HS-27A (cell line): ENCODE measurements around the gene RABGAP1L.
"Not testable (repeated sequence)": the region's sequence is repeated elsewhere in the genome, so short reads cannot be mapped to it uniquely, and the experiment has no call there.

Source experiments
- DNase-seq: peaks from one replicate; pipeline ENCODE4 v3.0.0-alpha.2; 2012; ENCODE audit warnings: low read depth, missing footprints

Gene RABGAP1L

GRCh38 chr1:174880171-174880570, 720.9 kb downstream of the RABGAP1L start:
- no peak for DNase-seq

DNA sequence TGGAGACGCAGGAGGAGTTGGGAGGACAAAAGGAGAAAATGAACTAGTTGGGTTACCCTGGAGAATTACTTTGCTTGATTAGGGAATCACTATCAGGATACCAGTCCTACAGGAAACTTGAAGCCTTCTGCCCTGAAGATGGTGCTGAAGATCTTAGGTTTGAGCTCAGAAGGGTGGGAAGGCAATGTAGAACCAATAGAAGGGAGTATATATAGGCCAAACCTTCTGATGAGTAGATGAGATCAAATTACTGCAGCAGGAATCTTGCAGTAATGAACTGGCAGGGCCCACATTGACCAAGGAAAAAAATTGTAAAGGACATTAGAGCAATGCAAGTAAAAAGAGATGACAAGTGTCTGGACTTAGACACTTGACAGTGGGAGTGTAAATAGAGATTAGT, 724.1 kb downstream of the RABGAP1L start:
- no peak for DNase-seq

- no peak for DNase-seq
Measured at GRCh38 chr1:174884038-174884437, 724.7 kb downstream of the RABGAP1L start.

DNA sequence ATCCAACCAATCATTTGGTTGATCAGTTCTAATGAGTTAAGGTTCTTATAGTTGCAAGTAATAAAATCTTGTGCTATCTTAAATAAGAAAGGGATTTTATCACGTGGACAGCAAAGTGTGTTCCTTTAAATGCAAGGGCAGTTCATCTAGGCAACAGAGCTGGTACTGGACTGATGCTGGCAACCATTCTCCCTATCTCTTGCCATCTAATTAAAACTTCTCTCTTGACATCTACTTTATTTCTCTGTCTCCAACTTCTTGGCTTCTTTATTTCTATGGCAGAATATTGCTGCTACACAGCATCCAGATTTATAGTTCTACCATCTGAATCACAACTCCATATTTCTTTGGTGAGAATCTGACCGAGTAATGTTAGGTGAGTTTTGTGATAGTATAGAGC, 725.2 kb downstream of the RABGAP1L start:
- no peak for DNase-seq

- no peak for DNase-seq
Measured at GRCh38 chr1:174890024-174890423, 730.7 kb downstream of the RABGAP1L start.

- no peak for DNase-seq
Measured at GRCh38 chr1:174892016-174892415, 732.7 kb downstream of the RABGAP1L start.

- no peak for DNase-seq
Measured at GRCh38 chr1:174894117-174894762, 734.9 kb downstream of the RABGAP1L start.

- DNase-seq, result not testable (repeated sequence)
Measured at GRCh38 chr1:174895610-174896009, 736.3 kb downstream of the RABGAP1L start.

GRCh38 chr1:174898102-174898797, 738.9 kb downstream of the RABGAP1L start:
- no peak for DNase-seq

DNA sequence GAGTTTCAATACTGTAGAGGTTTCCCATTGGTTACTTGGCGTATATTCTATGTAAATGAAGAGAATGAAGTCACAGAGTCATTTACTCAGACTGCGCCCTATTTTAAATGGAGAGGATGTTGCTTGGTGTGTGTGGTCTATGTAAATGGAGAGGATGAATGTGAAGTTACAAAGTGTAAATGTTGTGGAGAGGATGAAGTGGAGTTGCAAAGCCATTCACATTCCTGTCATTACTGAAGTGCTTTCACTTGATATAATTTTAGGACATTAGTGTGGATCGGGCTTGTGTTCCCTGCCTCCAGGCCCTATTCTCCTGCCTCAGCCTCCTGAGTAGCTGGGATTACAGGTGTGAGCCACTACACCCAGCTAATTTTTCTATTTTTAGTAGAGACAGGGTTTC, 741.0 kb downstream of the RABGAP1L start:
- no peak for DNase-seq

GRCh38 chr1:174902531-174903099, 743.3 kb downstream of the RABGAP1L start:
- no peak for DNase-seq

DNA sequence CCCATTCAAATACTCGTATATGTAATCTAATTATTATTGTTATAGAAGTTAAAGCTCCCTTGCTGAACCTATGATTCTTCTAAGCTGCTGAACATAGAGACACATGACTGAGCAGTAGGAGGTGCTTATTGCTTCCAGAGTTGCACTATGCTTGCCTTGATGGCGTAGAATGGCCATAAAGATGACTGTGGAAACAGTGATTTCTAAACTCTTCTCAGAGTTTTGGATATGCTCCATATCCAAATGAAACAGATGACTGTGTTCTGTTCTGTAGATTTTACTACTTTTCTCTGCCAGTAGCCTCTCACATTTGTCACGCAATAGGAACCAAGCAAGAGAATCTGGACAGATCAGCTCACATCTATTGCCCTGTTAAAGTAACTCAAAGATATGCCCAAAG, 752.3 kb downstream of the RABGAP1L start:
- DNase-seq, result no peak

- no peak for DNase-seq
Measured at GRCh38 chr1:174912264-174912663, 752.9 kb downstream of the RABGAP1L start.

DNA sequence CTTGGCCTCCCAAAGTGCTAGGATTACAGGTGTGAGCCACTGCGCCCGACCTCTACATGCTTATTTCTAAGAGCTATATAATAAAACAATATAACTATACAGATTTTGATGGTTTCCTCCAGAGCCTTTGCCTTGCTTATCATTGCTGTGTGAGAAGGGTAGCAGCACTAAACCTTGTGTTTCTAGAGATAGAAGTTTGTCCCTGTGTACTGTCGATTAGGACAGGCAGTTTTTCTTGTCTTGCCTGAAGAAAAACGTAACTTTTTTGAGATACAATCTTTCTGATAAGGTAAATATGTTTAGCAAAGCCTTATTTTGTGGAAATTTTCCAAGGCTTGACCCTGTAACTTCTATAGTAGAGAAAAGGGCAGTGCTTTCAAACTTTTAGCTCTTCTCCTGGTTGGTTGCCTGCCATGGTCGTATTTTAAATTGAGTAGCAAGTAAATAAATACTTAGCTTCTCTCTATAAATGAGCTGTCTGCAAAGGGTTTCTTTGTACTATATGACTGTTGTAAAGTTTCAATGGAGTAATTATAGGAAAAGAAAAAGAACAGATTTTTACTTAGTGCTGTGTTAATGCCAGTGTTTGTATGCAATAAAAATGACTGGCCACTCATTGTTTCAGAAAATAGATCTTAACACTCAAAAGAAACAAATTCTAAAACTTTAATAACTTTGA, 754.0 kb downstream of the RABGAP1L start:
- DNase-seq, result no peak

GRCh38 chr1:174914991-174915390, 755.7 kb downstream of the RABGAP1L start:
- no peak for DNase-seq

- DNase-seq, result no peak
Measured at GRCh38 chr1:174916846-174917245, 757.5 kb downstream of the RABGAP1L start.

DNA sequence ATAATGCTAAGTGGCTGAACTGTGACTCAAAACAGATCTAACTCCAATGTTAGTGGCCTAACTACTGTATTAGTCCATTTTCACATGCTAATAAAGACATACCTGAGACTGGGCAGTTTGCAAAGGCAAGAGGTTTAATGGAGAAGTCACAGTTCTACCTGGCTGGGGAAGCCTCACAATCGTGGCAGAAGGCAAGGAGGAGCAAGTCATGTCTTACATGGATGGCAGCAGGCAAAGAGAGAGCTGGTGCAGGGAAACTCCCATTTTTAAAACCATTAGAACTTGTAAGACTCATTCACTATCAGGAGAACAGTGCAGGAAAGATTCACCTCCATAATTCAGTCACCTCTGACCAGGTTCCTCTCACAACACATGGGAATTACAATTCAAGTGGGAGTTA, 760.8 kb downstream of the RABGAP1L start:
- no peak for DNase-seq

GRCh38 chr1:174922121-174922520, 762.8 kb downstream of the RABGAP1L start:
- no peak for DNase-seq

GRCh38 chr1:174923820-174924219, 764.5 kb downstream of the RABGAP1L start:
- DNase-seq, result no peak

DNA sequence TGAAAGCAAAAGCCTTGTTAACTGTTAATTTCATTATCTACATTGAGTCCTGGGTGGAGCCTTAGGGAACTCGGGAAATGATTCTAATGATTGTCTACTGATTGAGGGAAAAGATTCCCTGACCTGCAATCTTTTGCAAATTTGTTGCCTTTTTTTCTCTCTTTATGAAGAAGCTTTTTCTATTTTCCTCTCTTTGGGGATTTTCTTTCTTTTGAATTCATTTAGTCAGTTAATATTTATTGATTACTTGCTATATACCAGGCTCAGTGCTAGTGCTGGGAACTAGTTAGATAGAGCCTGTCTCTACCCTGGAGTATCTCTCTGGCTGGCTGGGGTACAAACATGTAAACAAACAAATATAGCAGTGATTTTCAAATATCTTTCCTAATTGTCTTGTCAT, 769.2 kb downstream of the RABGAP1L start:
- DNase-seq, result no peak

DNA sequence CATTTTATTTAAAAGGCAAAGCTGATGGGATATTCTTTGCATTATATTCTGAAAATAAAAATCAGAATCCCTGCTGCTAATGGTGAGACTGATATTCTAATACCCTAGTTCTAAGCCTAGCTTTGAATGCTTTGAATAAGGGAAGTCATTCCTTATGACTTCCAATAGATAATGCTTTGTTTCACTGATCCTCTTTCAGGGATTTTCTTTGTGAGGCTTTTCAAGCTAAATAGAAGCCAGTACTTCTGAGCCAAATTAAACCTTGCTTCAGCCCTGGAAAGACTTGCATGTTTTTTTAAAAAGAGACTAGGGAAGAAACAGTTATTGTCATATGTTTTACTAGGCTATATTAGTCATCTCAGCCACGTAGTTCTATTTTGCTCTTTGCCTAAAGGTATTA, 771.9 kb downstream of the RABGAP1L start:
- no peak for DNase-seq

- DNase-seq, result no peak
Measured at GRCh38 chr1:174932587-174932986, 773.3 kb downstream of the RABGAP1L start.
